Stimulated activated naive CD4-positive, alpha-beta T cell (primary cell): ENCODE results near the gene AKAP13.
A peak's percentile ranks its signal among the peaks of the same experiment; 100 is the strongest.

Source experiments
- DNase-seq, 6 experiments: peaks; one replicate each; lab custom pipeline; 2025; lab: John Stamatoyannopoulos, UW

Gene AKAP13

GRCh38 chr15:85536341-85536740, 155.9 kb downstream of the AKAP13 start:
- DNase-seq: no peak

GRCh38 chr15:85539491-85539890, 159.1 kb downstream of the AKAP13 start:
- DNase-seq: no peak

GRCh38 chr15:85540085-85540797, 159.8 kb downstream of the AKAP13 start:
- DNase-seq: no peak

- DNase-seq: peak in 1 of 6 experiments; percentile 6
Measured at GRCh38 chr15:85541744-85542143, 161.3 kb downstream of the AKAP13 start.

- no peak for DNase-seq
Measured at GRCh38 chr15:85542488-85542887, 162.1 kb downstream of the AKAP13 start.

- DNase-seq: no peak
Measured at GRCh38 chr15:85542895-85543331, 162.5 kb downstream of the AKAP13 start.

GRCh38 chr15:85543741-85544155, 163.3 kb downstream of the AKAP13 start:
- DNase-seq: peak; percentile 5 to 50 (median 26)

GRCh38 chr15:85545185-85545584, 164.8 kb downstream of the AKAP13 start:
- no peak for DNase-seq

- no peak for DNase-seq
Measured at GRCh38 chr15:85545752-85546151, 165.3 kb downstream of the AKAP13 start.

GRCh38 chr15:85547386-85547785, 167.0 kb downstream of the AKAP13 start:
- DNase-seq: no peak

- no peak for DNase-seq
Measured at GRCh38 chr15:85550283-85550682, 169.9 kb downstream of the AKAP13 start.

- DNase-seq: no peak
Measured at GRCh38 chr15:85551221-85551832, 170.9 kb downstream of the AKAP13 start.

GRCh38 chr15:85554852-85555521, 174.6 kb downstream of the AKAP13 start:
- DNase-seq: no peak

- DNase-seq: no peak
Measured at GRCh38 chr15:85555875-85556617, 175.6 kb downstream of the AKAP13 start.

GRCh38 chr15:85556618-85556895, 176.2 kb downstream of the AKAP13 start:
- no peak for DNase-seq

- no peak for DNase-seq
Measured at GRCh38 chr15:85557385-85557784, 177.0 kb downstream of the AKAP13 start.

GRCh38 chr15:85558848-85559247, 178.4 kb downstream of the AKAP13 start:
- DNase-seq: no peak

- no peak for DNase-seq
Measured at GRCh38 chr15:85559530-85559929, 179.1 kb downstream of the AKAP13 start.

GRCh38 chr15:85562824-85563223, 182.4 kb downstream of the AKAP13 start:
- DNase-seq: no peak

- DNase-seq: no peak
Measured at GRCh38 chr15:85563328-85563727, 182.9 kb downstream of the AKAP13 start.

- DNase-seq: no peak
Measured at GRCh38 chr15:85563731-85564130, 183.3 kb downstream of the AKAP13 start.

- no peak for DNase-seq
Measured at GRCh38 chr15:85564686-85565085, 184.3 kb downstream of the AKAP13 start.
